Naive thymus-derived CD4-positive, alpha-beta T cell (primary cell): Measurements from ENCODE around the gene DOLK. TPM values are rescaled to one million over a fixed set of nuclear protein-coding genes. Genes with fewer than 3 reads are reported as not detected.
"Not testable (repeated sequence)": the region's sequence is repeated elsewhere in the genome, so short reads cannot be mapped to it uniquely, and the experiment has no call there.

Experiments used
- ATAC-seq: fragments of 150-1000 bp; cut with Tn5 transposase; 2 replicates; pipeline ENCODE4 v1.10.0; 2021; ENCODE audit warnings: mild to moderate bottlenecking, moderate library complexity
- CTCF ChIA-PET: fragments of 350-600 bp; sonication (Branson Sonifier 250); formaldehyde crosslinking; loops from one replicate; lab custom pipeline; 2021; ENCODE audit warnings: antibody characterized with exemption; lab: Charles Lee
- POLR2A ChIA-PET: fragments of 350-600 bp; sonication (Branson Sonifier 250); formaldehyde crosslinking; loops from one replicate; lab custom pipeline; 2021; ENCODE audit warnings: antibody characterized with exemption, inconsistent platforms; lab: Charles Lee
- DNase-seq, 9 donors: peaks; one replicate each; pipeline versions ENCODE4 v3.0.0 to v3.0.0-alpha.2; 2020 to 2022; ENCODE audit warnings: mixed read lengths in 1 of 9
- H3K27ac ChIP-seq: one replicate; pipeline ENCODE4 v1.7.0; 2013; ENCODE audit warnings: mild to moderate bottlenecking, low read depth, low read length, moderate library complexity
- H3K27me3 ChIP-seq, 2 donors: one replicate each; pipeline ENCODE4 v1.7.0; 2013; ENCODE audit warnings: low read length in 2 of 2, mild to moderate bottlenecking in 2 of 2, moderate library complexity in 2 of 2; ENCODE audit not compliant: control insufficient read depth in 2 of 2, insufficient read depth in 2 of 2
- H3K36me3 ChIP-seq, 3 experiments: 1 replicate in 2 of 3; 2 replicates in 1 of 3; pipeline ENCODE4 v1.7.0; 2013; ENCODE audit warnings: low read length in 3 of 3, mild to moderate bottlenecking in 3 of 3, moderate library complexity in 1 of 3; ENCODE audit not compliant: insufficient read depth in 3 of 3, control insufficient read depth in 2 of 3
- H3K4me1 ChIP-seq, 2 donors: one replicate each; pipeline ENCODE4 v1.7.0; 2013; ENCODE audit warnings: low read length in 2 of 2, mild to moderate bottlenecking in 2 of 2, moderate library complexity in 1 of 2; ENCODE audit not compliant: control insufficient read depth in 2 of 2, insufficient read depth in 2 of 2
- H3K4me3 ChIP-seq: 2 replicates; pipeline ENCODE4 v1.7.0; 2013; ENCODE audit warnings: mild to moderate bottlenecking, low read length
- H3K9me3 ChIP-seq, 3 experiments: 1 replicate in 2 of 3; 2 replicates in 1 of 3; pipeline ENCODE4 v1.7.0; 2013; ENCODE audit warnings: low read length in 3 of 3; ENCODE audit not compliant: control insufficient read depth in 2 of 3
- H3K27ac Mint-ChIP-seq, 9 donors: one replicate each; pipeline ENCODE4 v1.8.0; 2020 to 2022; ENCODE audit warnings: mixed read lengths in 9 of 9, mild to moderate bottlenecking in 8 of 9, moderate library complexity in 5 of 9, inconsistent platforms in 2 of 9
- H3K27me3 Mint-ChIP-seq, 5 donors: one replicate each; pipeline ENCODE4 v1.8.0; 2021 to 2022; ENCODE audit warnings: mixed read lengths in 5 of 5, mild to moderate bottlenecking in 1 of 5
- H3K36me3 Mint-ChIP-seq, 5 donors: one replicate each; pipeline ENCODE4 v1.8.0; 2020 to 2022; ENCODE audit warnings: mixed read lengths in 5 of 5, mild to moderate bottlenecking in 3 of 5, inconsistent platforms in 1 of 5
- H3K4me1 Mint-ChIP-seq, 7 donors: one replicate each; pipeline ENCODE4 v1.8.0; 2020 to 2022; ENCODE audit warnings: mixed read lengths in 7 of 7, mild to moderate bottlenecking in 3 of 7, inconsistent platforms in 1 of 7
- H3K4me3 Mint-ChIP-seq, 10 donors: one replicate each; pipeline ENCODE4 v1.8.0; 2020 to 2022; ENCODE audit warnings: mild to moderate bottlenecking in 10 of 10, mixed read lengths in 10 of 10, moderate library complexity in 6 of 10, inconsistent platforms in 2 of 10
- H3K9me3 Mint-ChIP-seq, 11 donors: one replicate each; pipeline ENCODE4 v1.8.0; 2020 to 2022; ENCODE audit warnings: mixed read lengths in 11 of 11, mild to moderate bottlenecking in 4 of 11, inconsistent platforms in 1 of 11, moderate library complexity in 1 of 11
- intact Hi-C, 2 donors: fragments of 100-400 bp; cut with micrococcal nuclease; formaldehyde crosslinking; loops; one replicate each; pipeline ENCODE4 v1.15.1; 2023
- polyA plus RNA-seq, 2 donors: library from polyadenylated mRNA; unstranded; fragments of 300-500 nt; fragmentation: Illumina TruSeq; gene quantifications; one replicate each; pipeline ENCODE4 v1.2.3, GENCODE V29; 2021
- total RNA-seq, 6 experiments: library from RNA in 5 of 6; stranded (reverse) in 5 of 6; gene quantifications; 1 replicate in 5 of 6; 2 replicates in 1 of 6; pipeline ENCODE4 v1.2.3 and lab custom pipeline; 2021 to 2026

DOLK gene
- total and polyA plus RNA-seq, 7 experiments from 2014 or later = 6.0 to 12.8 (median 9.5) TPM

DNA sequence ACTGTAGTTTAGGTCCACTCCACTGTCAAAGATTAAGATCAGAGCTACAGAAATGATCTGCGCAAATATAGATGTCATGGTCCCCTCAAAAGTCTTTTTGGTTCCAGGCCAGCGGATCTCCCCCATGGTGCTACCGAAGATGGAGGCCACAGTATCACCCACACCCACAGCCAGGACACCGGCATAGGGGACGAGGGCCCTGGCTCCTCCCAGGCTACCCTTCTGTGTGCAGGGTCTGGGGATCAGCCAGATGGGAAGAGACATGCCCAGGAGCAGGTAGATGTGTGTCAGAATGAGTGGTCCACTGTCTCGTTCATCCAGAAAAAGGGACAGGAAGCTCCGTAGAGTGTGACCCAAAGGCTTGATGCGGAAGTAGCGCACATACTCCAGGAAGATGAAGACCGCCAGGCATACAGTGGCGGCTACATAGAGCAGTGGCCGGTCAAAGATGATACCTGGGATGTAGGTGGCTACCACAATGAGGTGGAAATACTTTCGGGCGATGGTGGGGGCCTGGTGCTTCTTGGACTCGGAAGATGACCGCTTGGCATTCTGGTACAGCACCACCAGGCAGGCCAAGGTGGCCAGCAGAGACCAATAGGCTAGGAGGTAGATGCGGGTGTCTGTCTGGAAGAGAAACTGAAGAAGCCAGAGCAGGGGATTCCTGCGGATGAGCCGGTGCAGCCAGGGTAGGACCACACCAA lies 1.5 kb downstream of the DOLK start:
- peaks cover 8 to 14% of the 10 kb centered on the region in 2 donors for H3K4me1 ChIP-seq
- peak overlapping the region; percentile 97 for H3K27ac ChIP-seq
- H3K4me3 ChIP-seq = peak overlapping the region; percentile 87
- peak overlapping the region; percentile 93 to 99 (median 98) for H3K4me3 Mint-ChIP-seq
- no peaks in the 10 kb centered on the region for H3K27me3 Mint-ChIP-seq
- H3K9me3 ChIP-seq = no peaks in the 10 kb centered on the region
- ChIA-PET CTCF (no interaction called here), POLR2A (interaction anchor here (0.6 kb wide), 3 partner anchors 128 to 627 kb away, joined by 3 to 7 read pairs (median 3); partner anchors contain the start of gene ENDOG)
- peaks cover 0 to 10% (median 4%) of the 10 kb centered on the region in 5 donors for H3K36me3 Mint-ChIP-seq
- DNase-seq (no peak), ATAC-seq (no peak)
- H3K27me3 ChIP-seq = no peaks in the 10 kb centered on the region
- intact Hi-C loops = loop anchor here (2.0 to 5.0 kb wide), 8 partner anchors 43 to 624 kb away; partner anchors contain the start of genes COQ4 (in 1 of the 2), DOLPP1 (in 1 of the 2), ENDOG (in 1 of the 2) and ODF2 (in 1 of the 2)
- H3K4me1 Mint-ChIP-seq = peaks cover 16 to 42% (median 28%) of the 10 kb centered on the region in 7 donors
- peak overlapping the region; percentile 89 to 98 (median 96) for H3K27ac Mint-ChIP-seq
- H3K9me3 Mint-ChIP-seq = no peaks in the 10 kb centered on the region
- H3K36me3 ChIP-seq = peaks cover 0 to 22% (median 0%) of the 10 kb centered on the region in 3 experiments

DNA sequence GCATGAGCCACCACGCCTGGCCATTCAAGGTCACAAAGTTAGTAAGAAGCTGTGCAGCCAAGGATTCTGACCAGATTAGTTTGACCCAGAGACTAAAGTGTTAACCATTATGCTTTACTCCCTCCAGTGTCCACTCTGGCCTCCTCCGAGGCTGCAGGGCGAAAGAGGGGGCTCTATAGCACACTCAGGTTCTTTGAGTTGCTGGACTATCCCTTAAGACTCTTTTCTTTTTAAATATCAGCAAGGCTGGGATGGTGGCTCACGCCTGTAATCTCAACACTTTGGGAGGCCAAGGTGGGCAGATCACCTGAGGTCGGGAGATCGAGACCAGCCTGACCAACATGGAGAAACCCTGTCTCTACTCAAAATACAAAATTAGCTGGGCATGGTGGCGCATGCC lies 2.4 kb downstream of the DOLK start:
- H3K27me3 ChIP-seq, ATAC-seq, H3K27me3 Mint-ChIP-seq, DNase-seq, H3K4me3 ChIP-seq, H3K9me3 Mint-ChIP-seq, H3K36me3 Mint-ChIP-seq, H3K27ac ChIP-seq, CTCF ChIA-PET, H3K9me3 ChIP-seq, POLR2A ChIA-PET: not testable (repeated sequence)
- Mint-ChIP-seq H3K4me3 (peak overlapping the region in 2 of 10 donors; percentile 45 to 46), H3K4me1 (peaks cover 16 to 38% (median 24%) of the 10 kb centered on the region in 7 donors), H3K27ac (peak overlapping the region in 1 of 9 donors; percentile 17)
- intact Hi-C loops = loop anchor here (5.0 kb wide), 4 partner anchors 82 to 623 kb away; partner anchors contain the start of genes COQ4 (in 1 of the 2), ODF2 (in 1 of the 2), SH3GLB2 (in 1 of the 2) and TRUB2 (in 1 of the 2)
- peaks cover 0 to 19% (median 0%) of the 10 kb centered on the region in 3 experiments for H3K36me3 ChIP-seq
- peaks cover 8 to 14% of the 10 kb centered on the region in 2 donors for H3K4me1 ChIP-seq

DNA sequence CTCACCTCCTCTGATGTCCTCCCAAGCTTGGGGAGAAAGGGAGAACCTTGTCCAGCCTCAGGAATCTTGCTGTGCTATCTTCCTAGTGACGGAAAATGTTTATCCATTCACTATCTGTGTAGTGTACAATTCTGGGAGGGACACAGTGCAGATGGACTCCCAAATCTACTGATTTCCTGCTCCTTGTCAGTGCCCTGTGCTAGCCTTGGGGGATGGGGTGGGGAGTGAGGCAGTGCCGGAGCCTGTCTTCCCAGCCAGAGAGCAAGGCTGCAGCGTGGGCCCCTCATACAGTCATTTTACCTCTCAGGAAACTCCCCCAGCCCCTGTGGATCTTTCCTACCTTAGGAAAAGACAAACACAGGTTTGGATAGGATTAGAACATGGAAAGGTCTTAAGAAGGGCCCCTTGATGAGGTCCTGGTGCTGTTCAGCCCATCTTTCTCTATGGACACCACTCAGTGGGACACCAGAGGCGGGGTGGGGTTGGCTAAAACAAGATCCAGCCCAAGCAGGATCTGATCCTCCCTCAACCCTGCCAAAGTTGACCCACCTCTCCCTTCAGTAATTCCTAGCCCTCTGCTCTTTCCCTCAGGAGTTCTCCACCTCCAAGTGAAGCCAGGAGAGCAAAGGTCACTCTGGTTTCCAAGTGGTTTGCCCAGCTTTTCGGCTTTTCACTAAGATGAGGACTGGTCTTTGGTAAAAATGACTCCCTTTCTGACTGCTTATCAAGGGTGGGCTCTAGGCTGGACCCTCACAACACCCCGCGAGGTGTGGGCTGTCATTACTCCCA lies 3.4 kb downstream of the DOLK start:
- Mint-ChIP-seq H3K4me3 (no peak overlapping the region), H3K27ac (peak overlapping the region in 2 of 9 donors; percentile 9 to 46), H3K27me3 (no peaks in the 10 kb centered on the region), H3K36me3 (peaks cover 0 to 10% (median 2%) of the 10 kb centered on the region in 5 donors), H3K4me1 (peaks cover 16 to 36% (median 24%) of the 10 kb centered on the region in 7 donors), H3K9me3 (no peaks in the 10 kb centered on the region)
- POLR2A ChIA-PET = no interaction called here
- H3K36me3 ChIP-seq = peaks cover 0 to 19% (median 0%) of the 10 kb centered on the region in 3 experiments
- no peaks in the 10 kb centered on the region for H3K9me3 ChIP-seq
- H3K4me1 ChIP-seq = peaks cover 8 to 14% of the 10 kb centered on the region in 2 donors
- no peak for ATAC-seq
- CTCF ChIA-PET = no interaction called here
- no peaks in the 10 kb centered on the region for H3K27me3 ChIP-seq
- H3K27ac ChIP-seq = no peak overlapping the region
- H3K4me3 ChIP-seq = no peak overlapping the region
- DNase-seq = no peak
- intact Hi-C loops = no loop called here

DNA sequence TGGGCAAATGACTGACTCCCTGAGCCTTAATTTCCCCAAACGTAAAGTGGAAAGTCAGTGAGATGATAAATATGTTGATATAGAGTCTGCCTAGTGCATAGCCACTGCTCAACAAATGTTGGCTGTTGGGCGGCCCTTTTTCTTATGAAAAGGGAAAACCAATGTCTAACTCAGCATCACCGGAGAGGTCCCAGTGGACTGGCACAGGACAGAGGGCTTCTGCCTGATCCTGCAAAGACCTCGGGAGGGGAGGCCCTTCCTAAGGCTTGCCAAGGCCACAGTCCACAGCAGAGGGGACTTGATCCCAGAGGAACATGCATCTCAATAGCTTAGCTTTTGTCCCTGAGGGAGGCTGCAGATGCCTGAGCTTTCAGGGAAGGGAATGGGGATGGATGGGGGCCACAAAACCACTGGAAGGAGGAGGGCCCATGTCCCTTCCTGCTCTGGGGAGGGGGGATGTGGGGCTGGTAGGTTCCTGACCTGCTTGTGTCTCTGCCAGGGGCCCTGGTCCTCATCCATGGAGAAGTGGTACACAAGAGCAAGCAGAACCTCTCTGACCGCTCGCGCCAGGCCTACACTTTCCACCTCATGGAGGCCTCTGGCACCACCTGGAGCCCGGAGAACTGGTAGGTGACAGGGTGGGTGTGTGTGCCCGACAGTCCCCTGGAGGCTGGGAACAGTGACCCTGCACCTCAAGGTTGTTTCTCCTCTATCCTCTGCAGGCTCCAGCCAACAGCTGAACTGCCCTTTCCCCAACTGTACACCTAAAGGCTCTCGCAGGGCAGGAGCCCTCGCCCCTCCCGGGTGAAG lies 6.3 kb downstream of the DOLK start:
- no peaks in the 10 kb centered on the region for H3K9me3 Mint-ChIP-seq
- ChIA-PET POLR2A (interaction anchor here (0.6 kb wide), 1 partner anchor 298 kb away, joined by 3 read pairs; no protein-coding TSS in a partner anchor), CTCF (interaction anchor here (0.6 kb wide), 1 partner anchor 27 kb away, joined by 3 read pairs; no protein-coding TSS in a partner anchor)
- Histone ChIP-seq H3K27me3 (no peaks in the 10 kb centered on the region), H3K36me3 (peaks cover 0 to 11% (median 0%) of the 10 kb centered on the region in 3 experiments), H3K27ac (no peak overlapping the region), H3K4me1 (peaks cover under 1 to 2% of the 10 kb centered on the region in 2 donors), H3K4me3 (no peak overlapping the region), H3K9me3 (no peaks in the 10 kb centered on the region)
- intact Hi-C loops = no loop called here
- no peaks in the 10 kb centered on the region for H3K27me3 Mint-ChIP-seq
- peaks cover 0 to 8% (median 0%) of the 10 kb centered on the region in 5 donors for H3K36me3 Mint-ChIP-seq
- no peak overlapping the region for H3K4me3 Mint-ChIP-seq
- DNase-seq (no peak), ATAC-seq (no peak)
- no peak overlapping the region for H3K27ac Mint-ChIP-seq
- peaks cover 7 to 14% (median 8%) of the 10 kb centered on the region in 7 donors for H3K4me1 Mint-ChIP-seq

DNA sequence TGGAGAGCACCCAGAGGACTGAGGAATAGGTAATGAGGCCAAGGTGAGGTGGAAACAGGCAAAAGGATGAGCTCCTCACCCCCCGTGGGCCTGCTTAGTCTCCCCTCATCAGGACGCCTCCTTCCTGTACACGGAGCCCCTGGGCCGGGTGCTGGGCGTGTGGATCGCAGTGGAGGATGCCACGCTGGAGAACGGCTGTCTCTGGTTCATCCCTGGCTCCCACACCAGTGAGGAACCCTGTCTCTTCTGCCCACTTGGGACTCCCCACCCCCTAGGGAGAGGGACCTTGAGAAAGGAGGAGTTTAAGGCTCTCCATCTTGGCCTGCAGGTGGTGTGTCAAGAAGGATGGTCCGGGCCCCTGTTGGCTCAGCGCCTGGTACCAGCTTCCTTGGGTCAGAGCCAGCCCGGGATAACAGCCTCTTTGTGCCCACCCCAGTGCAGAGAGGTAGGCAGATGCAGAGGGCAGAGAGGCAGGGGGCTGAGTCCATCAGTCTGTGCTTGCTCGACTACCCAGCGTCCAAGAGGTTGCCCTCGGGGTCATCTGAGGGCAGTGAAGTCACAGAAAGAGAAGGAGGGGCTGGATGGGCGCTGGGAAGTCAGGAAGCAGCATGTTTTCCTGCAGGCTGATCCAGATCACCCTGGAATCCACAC lies 7.0 kb downstream of the DOLK start:
- intact Hi-C loops = no loop called here
- no peak overlapping the region for H3K4me3 ChIP-seq
- Mint-ChIP-seq H3K4me1 (peaks cover 0 to 6% (median under 1%) of the 10 kb centered on the region in 7 donors), H3K27ac (no peak overlapping the region), H3K36me3 (peaks cover 0 to under 1% (median 0%) of the 10 kb centered on the region in 5 donors), H3K9me3 (no peaks in the 10 kb centered on the region), H3K4me3 (no peak overlapping the region), H3K27me3 (no peaks in the 10 kb centered on the region)
- ATAC-seq (no peak), DNase-seq (no peak)
- peaks cover 0 to 6% (median 0%) of the 10 kb centered on the region in 3 experiments for H3K36me3 ChIP-seq
- ChIA-PET CTCF (no interaction called here), POLR2A (no interaction called here)
- no peak overlapping the region for H3K27ac ChIP-seq
- no peaks in the 10 kb centered on the region for H3K9me3 ChIP-seq
- no peaks in the 10 kb centered on the region for H3K27me3 ChIP-seq
- no peaks in the 10 kb centered on the region for H3K4me1 ChIP-seq
